Measurements from ENCODE around the gene AKAP13. TPM values are rescaled to one million over a fixed set of nuclear protein-coding genes. Genes with fewer than 3 reads are reported as not detected.

AKAP13 gene
- total and polyA plus RNA-seq, 2 of the 8 experiments (the other 6 are each of a cell fraction or from before 2014, with no cell fraction given) = 14.0 to 46.2 TPM

- TF ChIP-seq CTCF (IDR thresholded peaks at IDR 0.05; ENCODE audit: control extremely low read depth in 1 of 3, insufficient read depth in 1 of 3, low read depth in 1 of 3, low read length in 3 of 3) = no peak
Observed at GRCh38 chr15:85692321-85692720, 311.9 kb downstream of the AKAP13 start (continued).

Data from H1 (cell line).